Stimulated activated CD4-positive, alpha-beta T cell treated with anti-CD3 and anti-CD28 coated beads, Interleukin-4, amount 100 ng/mL, for 4 hours (primary cell): ENCODE data around the gene LDLRAD4.

Source experiments
- DNase-seq, 2 experiments: peaks; one replicate each; pipeline ENCODE4 v3.0.0-alpha.2; 2020

Gene LDLRAD4

DNA sequence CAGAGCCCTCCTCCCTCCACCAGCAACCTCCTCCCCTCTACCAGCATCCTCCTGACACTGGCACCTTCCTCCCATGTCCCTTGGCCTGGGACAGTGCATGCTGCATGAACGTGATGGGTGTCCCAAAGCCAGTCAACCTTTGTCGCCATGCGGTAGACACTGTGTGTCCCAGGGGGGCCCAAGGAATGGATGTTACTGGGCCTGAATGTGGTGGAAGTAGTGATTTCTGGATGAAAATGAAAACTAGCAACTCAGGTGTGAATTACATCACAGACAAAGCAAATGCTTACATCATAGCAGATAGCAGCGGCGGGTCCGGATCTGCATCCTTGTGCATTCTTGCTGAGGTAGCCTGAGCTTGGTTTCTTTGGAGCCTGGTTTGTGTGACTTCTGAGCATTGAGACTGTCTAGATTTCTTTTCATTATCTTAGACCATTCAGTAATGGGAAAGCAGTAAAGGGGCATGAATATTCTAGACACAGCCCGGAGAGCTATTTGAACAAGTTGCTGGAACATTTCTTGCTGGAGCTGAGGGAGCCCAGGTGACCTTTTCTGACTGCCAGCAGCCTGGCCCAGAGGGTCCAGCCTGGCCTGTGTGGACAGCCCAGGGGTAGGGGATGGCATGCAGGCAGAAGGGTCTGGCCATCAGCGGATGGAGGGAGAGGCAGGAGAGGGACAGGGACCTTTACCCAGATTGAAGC, 407.4 kb downstream of the LDLRAD4 start:
- DNase-seq, result no peak

DNA sequence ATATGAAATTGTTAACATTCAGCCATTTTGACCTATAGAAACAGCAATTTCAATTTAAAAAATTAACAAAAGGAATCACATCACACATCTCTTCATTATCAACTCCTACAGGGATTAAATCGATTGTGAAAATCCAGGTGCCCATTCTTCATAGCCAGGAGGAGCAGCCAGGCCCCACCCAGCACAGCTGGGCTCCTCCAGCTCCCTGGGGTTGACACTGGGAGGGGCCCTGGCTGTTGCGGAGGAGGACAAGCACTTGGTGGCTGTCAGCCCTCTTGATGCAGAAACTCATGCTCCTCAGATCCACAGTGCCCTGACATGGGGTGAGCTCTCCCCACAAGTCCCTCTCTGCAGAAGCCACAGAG, 408.0 kb downstream of the LDLRAD4 start:
- DNase-seq, result no peak

DNA sequence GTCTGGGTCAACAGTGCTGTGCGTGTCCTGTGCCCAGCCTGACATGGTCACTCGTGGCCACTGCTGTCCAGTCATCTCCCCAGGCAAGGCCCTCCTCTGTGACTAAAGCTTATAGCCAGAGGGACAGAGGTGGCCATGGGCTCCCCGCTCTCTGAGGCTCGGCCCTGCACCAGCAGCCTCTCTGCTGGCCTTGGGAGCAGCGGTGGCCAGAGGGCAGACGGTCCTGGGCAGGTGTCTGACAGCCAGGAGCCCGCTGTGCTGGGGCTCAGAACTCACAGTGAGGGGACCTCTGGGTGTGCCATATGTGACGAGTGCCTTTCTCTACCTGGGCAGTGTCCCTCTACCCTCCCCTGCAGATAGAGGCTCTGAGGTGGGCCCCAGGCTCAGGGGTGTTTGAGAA, 409.1 kb downstream of the LDLRAD4 start:
- DNase-seq, result no peak

DNA sequence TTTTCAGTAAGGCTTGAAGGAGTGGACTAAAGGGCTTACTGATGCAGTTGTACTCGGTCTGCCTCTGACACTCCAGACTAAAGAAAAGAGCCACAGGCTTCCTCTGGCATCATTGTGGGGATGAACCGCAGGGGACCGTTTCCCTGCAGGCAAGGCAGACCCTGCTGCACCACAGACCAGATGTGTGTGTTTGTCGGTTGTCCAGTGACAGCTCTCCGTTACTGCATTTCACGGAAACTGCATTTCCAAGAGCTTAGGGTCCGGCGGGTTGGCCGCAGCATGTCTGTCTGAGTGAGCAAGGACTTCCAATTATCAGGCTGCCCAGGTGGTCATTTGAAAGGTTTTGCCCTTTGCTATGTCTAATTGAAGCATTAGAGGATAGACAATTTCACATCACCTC, 409.7 kb downstream of the LDLRAD4 start:
- no peak for DNase-seq

DNA sequence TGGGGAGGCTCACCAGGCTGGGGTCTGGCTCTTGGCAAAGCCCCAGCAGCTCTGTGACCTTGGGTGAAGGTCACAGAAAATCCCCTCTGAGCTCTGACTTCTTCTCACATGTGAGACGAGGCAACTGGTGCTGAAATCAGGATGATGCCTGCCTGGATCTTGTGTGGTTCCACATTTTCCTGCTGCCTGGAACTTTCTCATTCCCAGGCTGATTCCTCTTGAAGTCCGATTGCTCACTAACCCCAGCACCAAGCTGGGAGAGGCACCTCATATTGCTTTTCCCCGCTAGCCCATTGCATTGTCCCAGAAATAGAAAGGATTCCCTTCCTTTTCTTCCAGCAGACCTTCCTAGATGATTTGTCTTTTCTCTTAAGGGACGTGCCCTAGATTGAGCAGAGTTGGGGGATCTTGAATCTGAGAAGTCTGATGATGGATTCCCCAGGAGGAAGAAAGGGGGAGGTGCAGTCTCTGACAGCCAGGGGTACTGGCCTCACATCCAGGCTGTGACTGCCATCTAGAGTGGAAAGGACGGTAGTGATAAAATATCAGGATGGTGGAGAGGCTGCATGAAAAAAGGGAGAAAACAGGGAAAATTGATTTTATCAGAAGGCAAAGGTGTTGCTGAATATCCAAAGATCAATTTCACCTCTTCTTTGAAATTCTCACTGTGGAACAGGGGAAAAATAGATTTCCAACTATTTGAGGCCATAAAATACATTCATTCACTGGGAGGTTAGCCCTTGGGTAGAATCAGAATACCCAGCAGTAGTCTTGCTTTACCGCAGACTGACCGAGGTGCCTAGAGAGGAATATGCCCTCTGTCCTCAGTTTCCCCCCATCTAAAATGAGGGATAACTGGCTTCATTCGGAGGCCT, 411.5 kb downstream of the LDLRAD4 start:
- peak; percentile 31 to 34 for DNase-seq

DNA sequence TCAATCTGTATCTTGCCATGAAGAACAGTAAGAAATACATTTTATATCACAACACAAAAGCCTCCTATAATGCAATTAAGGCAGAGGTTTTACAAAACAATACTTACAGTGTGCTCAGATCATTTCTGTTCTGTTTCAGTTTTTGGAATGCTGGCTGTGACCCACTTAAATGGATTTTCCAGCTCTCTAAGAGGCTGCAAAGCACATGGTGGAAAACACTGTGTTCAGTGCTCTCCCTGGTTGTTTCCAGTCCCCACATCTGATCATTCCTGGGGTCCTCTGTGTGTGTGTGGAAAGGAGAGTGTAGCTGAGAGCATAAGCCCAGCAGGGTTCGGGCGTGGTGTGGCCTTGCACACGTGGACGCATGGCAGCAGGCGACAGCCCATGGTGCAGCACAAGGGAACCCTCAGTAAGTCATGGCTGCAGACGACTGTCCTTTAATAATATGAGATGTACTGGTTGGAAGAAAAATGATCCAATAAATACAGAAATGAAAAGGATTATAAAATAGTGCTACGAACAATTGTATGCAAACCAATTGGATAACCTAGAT, 412.2 kb downstream of the LDLRAD4 start:
- DNase-seq, result no peak

DNA sequence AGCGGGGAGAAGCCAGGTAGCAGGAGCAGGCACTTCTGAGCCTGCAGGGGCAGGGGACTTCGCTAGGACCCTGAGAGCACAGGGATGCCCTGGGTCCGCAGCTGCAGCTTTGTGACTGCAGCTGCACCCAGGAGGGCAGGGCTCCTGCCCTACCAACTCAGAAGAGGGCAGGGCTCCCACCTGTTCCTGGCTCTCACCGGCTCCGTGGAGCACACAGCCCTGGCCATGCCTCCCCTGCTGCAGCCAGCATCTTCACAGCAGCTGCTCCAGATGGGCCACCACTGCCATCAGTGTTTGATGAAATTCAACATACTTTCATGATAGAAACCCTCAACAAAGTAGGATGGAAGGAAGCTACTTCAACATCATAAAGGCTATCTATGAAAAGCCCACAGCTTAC, 415.1 kb downstream of the LDLRAD4 start:
- no peak for DNase-seq

DNA sequence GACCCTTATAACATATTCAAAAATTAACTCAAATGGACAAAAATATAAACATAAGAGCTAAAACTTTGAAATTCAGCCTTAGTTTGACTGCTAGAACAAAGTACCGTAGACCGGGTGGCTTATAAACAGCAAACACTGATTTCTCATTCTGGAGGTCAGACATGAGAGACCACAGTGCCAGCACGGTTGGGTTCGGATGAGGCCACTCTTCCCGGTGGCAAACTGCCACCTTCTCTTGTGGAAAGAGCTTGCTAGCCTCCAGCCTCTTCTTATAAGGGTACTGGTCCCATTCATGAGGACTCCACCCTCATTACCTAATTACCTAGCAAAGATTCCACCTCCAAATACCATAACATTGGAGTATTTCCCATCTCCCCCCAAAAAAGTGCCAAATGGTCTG, 416.5 kb downstream of the LDLRAD4 start:
- no peak for DNase-seq

DNA sequence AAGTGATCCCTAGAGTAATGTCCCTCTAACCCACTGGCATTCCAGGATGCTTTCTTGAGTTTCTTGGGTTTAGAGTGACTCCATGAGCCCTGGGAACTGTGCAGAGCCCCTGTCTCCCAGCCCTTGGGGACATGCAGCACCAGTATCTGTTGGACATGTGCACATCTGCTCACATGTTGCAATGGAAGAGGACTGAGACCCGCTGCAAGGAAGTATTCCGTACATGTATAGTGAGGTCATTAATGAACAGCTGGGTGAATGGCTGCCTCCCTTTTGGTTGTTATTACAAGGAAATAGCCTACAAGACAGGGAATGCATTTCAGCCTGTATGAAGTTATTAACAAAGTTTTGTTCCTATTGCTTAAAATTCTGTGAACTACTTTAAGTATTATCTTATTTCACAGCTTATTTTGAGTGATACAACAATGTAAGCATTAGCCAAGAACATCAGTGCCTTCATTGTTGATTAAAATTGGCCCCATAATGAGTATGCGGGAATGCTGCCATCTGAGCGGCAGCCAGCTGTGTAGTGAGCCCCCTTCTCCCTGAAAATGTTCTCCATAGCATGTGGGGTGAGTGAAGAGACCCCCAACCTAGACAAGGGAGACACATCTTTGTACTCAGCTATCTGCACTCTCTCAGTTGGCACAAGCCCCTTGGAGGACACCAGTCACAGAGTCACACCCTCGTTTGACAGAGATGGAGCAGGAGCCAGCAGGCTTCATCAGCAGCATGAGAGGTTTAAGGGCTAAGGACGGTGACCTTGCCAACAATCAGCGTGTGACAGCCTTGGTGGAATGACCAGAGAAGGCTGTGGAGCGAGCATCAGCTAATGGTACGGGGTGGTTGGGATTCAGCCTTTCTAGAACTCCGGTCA, 420.4 kb downstream of the LDLRAD4 start:
- DNase-seq, result no peak

DNA sequence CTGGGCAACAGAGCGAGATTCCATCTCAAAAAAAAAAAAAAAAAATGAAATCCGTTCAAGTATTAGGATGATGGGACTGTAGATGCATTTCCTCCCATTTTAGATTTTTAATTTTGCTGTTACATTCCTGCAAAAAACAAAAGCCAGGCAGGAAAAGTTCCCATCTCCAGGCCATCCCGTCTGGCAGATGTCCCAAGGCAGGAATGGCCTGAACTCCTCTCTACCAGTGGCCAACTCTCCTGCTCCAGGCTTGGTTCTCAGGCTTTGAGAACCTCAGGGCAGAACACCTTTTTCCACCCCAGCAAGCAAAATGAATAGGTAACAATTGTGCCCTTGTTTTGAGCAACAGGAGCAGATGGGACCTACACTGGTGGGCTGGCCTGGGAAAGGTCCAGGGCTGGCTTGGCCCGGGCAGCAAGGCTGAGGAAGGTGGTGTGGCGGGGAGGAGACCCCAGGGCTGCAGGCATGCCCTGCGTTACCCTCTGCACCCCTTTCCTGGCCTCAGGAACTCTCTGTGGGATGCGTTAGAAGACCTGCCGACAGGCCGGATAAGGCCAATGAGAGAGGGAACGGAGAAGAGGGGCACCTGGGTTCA, 421.8 kb downstream of the LDLRAD4 start:
- DNase-seq, result no peak

DNA sequence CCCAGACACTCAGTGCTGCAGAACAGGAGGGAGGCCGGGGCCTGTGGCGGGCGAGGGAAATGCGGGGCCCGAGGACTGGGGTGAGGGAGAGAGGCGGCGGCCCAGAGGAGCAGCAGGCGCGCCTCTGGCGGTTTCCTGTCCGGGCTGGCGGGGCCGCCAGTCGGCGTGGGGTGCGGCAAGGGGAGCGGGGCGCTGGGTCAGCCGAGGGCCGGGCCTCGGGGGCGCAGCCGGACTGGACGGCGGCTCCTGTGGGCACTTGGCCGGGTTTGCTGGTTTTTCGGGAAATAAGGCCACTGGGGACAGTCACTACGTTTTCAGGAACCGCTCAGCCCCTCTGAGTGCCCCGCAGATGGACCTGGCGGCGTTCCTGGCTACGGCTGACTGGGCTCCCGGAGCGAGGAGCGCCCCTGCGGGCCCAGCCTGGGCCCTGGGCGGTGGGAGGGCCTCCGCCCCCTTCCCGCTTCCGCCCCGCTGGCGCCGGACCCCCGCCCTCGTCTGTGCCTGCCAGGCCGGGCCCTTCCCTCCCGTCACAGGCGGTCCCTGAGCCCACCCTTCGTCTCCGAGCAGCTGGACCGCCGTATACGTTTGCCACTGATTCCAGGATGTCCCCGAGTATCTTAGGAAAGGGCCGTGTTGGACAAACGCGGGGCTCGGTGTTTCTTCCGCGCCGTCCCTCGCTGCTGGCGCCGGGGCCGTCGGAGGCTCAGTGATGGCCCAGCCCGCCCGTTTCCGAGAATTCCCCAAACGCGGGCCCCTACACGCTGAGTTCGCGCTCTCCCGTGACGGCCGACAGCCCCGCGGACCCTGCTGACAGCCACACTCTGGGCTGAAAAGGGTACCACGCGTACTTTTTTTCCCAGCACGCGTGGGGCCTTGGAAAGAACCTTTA, 423.2 kb downstream of the LDLRAD4 start:
- no peak for DNase-seq

DNA sequence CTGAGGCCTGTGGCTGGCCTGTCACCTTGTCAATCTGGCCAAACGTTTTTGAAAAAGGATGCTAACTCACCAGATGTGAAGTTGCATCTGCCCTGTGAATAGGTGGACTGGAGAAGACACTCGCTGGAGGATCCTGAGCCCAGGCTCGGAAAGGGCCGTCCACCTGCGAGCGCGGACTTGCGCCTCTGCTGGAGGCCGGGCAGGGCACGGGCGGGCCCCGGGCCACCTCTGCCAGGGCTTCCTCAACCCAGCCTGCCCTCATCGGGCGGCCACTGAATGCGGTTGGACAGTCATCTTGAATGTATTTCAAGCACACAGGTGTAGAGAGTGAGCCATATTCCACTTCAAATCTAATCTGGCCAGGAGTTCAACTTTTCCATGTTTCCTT, 423.9 kb downstream of the LDLRAD4 start:
- no peak for DNase-seq

DNA sequence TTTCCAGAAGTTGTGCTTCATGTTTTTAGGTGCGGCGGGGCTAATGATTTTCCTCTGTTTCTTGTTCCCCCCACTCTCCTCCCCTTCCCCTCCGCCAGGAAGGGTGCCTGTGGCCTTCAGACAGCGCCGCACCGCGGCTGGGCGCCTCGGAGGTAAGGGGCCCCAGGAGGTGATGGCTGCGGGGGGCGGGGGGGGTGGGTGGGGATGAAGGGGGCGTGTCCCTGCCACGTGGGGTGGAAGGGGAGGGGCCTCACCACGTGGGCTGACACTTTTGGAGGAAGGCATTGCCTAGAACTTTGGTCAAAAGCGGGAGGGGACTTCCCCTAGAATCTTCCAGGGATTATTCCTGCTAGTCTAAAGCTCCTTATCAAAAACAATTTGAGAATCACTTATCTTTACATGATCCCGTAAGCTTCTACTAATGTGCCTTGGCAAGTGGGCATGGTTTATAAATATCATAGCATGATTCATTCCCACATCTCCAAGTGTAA, 424.7 kb downstream of the LDLRAD4 start:
- no peak for DNase-seq

DNA sequence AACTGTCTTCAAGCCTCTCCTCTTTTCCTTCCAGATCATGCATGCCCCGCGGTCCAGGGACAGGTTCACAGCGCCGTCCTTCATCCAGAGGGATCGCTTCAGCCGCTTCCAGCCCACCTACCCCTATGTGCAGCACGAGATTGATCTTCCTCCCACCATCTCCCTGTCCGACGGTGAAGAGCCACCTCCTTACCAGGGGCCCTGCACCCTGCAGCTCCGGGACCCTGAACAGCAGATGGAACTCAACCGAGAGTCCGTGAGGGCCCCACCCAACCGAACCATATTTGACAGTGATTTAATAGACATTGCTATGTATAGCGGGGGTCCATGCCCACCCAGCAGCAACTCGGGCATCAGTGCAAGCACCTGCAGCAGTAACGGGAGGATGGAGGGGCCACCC, 426.5 kb downstream of the LDLRAD4 start:
- DNase-seq, result no peak

DNA sequence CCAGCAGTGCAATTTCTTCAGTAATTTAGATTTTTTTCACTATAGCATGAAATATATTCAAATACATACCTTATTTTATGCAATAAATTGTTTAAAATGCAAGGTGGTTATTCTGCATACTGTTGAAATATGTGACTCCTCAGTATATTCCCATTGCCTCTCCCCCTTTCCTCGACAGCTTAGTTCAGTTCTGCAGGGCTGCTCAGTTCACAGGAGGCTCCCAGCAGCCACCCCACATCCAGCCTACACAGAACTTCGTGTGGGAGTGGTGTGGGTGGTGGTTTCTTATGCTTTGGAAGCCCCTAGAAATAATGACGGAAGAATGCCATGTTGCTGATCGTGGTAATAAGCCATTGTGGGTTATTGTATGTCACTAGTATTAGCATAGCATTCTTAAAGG, 428.1 kb downstream of the LDLRAD4 start:
- no peak for DNase-seq

DNA sequence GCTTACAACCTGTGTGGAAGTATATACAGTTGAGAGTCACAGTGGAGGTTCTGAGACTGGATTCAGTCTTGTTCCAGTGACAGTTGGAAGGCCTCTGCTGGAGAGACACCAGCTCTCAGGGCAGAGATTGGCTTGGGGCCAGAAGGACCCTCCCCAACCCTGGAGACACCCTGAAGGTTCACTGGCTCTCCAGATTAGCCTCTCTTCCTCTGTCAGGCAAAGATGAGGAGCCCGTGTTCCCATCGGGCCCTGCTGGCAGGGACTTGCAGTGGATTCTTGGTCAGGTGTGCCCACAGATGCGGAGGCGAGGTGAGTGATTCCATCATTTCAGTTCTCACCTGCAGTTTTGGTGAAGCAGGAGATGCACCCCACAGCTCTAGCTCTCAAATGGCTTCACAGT, 429.2 kb downstream of the LDLRAD4 start:
- no peak for DNase-seq

DNA sequence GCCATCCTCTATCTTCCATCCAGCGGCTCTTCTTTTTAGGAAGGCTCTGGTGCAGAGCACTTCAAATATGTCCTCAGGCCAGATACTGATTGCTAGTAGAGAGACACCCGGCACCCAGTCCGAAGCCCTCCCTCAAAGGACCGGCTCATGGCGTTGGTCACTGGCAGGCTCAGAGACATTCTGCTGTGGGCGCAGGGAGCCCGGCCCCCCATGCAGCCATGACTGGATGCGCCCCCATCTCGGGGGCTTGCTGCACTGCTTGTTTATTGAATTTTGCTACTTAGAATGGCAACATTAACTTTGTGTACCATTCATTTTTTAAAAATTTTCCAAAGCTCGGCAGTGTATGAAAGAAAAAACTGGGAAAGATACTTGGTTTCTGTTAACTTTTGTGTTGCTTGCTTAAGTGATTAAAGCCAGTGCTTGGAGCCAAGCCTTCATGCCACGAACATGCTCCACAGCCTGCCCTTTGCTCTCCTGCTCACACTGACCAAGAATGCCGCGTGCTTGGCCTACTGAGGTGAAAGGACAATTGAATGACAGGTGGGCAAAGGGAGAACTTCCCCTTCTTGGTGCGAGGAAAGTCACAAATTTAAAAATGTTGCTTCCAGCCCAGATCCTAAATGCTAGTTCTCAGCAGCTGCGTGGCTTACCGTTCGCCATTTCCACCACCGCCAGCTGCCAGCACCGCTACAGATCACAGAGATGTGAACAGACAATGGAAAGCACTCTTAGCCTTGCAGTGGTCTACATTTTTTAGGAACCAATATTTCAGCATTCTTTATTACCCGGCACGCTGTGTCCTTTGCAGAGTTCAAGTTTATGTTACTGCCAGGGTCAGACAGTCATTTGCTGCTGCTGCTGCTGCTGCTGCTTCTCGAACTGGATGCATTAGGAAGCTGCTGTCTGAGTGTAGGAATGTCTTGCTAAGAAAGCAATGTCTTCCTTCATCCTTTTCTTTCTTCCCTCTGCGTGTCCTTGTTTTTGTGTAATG, 431.1 kb downstream of the LDLRAD4 start:
- DNase-seq, result no peak

DNA sequence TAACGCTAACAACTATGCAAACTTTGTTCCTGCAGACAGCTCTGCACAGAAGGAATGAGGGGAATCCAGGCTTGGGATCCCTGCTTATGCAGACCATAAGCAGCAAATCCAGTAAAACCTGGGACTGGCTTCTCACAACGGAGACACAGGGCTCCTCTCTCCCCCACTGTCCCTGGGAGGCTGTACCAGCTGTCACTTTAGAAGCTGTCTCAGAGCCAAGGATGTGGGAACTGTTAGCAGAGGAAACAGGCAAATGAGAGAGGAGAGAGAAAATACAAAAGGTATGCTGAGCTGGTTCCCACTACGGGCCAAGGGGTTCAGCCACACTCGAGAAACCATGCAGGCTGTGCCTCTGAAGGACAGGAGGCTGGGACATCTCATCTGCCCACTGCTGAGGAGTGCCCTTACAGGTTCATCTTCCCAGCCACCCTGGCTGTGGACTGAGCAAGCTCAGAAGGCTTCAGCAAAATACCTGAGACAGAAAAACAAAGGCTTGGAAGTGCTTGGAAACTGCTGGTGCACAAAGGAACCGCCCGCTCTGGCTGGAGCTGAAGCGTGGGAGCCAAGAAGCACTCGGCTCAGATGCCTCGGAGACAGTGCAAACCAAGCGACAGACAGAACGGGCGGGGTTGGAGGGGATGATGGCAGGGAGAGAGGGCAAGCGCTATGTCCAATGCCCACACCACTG, 435.3 kb downstream of the LDLRAD4 start:
- DNase-seq, result no peak

DNA sequence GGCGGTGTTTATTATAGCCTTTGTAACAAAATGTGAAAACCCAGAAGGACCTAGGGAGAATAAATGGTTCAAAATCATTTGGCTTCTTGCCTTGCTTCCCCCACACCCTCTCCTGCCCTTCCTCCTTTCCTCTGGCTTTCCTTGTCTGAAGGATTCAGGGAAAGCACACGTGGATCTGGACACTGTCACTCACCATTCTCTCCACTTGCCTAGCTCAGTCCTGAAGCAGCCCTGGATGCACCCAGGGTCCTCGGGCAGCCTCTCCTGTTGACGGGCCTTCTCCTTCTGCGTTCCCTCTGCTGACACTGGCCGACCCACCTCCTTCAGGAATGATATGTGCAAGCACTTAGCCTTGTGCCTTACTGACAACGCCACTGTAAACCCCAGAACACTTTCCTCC, 439.4 kb downstream of the LDLRAD4 start:
- DNase-seq, result no peak
